ENCODE data around the gene ZFHX3. TPM values are rescaled to one million over a fixed set of nuclear protein-coding genes. Genes with fewer than 3 reads are reported as not detected.

ZFHX3 gene
- total and polyA plus RNA-seq, 2 donors from 2014 or later: 2.3 to 29.3 TPM

DNA sequence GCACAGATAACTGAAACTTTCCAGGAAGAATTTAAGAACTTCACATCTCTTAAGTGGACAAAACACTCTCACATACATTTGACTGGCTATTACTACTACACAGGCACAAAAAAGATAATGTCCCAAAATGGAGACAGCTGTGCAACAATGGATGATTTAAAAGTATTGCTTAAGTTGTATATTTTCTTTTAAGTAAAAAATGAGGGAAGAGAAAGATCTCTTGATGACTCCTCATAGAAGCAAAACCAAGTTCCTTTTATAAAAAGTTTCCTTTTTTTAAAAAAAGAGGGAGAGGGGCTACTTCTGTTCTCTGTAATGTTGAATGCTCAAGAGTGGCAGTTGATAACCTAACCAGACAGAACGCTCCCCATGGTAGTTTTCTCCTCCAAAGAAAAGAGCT, 195.5 kb downstream of the ZFHX3 start:
- DNase-seq (no peak), FAIRE-seq (no peak)
- no peak overlapping the region for H3K4me3 ChIP-seq (ENCODE audit: low read length in 3 of 3)
- H3K9ac ChIP-seq (ENCODE audit: low read length in 3 of 3): no peak overlapping the region
- peaks cover 3 to 21% (median 8%) of the 10 kb centered on the region in 3 donors for H3K4me1 ChIP-seq (ENCODE audit: control insufficient read depth in 2 of 3, insufficient read depth in 2 of 3, low read depth in 1 of 3, low read length in 3 of 3)
- H3K27ac ChIP-seq (ENCODE audit: low read depth in 2 of 2, low read length in 2 of 2): no peak overlapping the region
- no peaks in the 10 kb centered on the region for H3K27me3 ChIP-seq (ENCODE audit: control insufficient read depth, insufficient read depth, low read length)
- TF ChIP-seq, protein P1, sequence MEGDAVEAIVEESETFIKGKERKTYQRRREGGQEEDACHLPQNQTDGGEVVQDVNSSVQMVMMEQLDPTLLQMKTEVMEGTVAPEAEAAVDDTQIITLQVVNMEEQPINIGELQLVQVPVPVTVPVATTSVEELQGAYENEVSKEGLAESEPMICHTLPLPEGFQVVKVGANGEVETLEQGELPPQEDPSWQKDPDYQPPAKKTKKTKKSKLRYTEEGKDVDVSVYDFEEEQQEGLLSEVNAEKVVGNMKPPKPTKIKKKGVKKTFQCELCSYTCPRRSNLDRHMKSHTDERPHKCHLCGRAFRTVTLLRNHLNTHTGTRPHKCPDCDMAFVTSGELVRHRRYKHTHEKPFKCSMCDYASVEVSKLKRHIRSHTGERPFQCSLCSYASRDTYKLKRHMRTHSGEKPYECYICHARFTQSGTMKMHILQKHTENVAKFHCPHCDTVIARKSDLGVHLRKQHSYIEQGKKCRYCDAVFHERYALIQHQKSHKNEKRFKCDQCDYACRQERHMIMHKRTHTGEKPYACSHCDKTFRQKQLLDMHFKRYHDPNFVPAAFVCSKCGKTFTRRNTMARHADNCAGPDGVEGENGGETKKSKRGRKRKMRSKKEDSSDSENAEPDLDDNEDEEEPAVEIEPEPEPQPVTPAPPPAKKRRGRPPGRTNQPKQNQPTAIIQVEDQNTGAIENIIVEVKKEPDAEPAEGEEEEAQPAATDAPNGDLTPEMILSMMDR (IDR thresholded peaks at IDR 0.05; ENCODE audit: borderline replicate concordance, extremely low read depth, insufficient read depth): no peak
- peaks cover 0 to 2% (median 0%) of the 10 kb centered on the region in 3 donors for H3K36me3 ChIP-seq (ENCODE audit: control insufficient read depth in 2 of 3, insufficient read depth in 3 of 3, low read length in 3 of 3)
- intact Hi-C loops (cut with DNase I): no loop called here
- H3K9me3 ChIP-seq (ENCODE audit: control insufficient read depth in 2 of 3, insufficient read depth in 1 of 3, low read length in 3 of 3): no peaks in the 10 kb centered on the region

GRCh38 chr16:72850853-72851252, 197.1 kb downstream of the ZFHX3 start:
- Histone ChIP-seq H3K27me3 (ENCODE audit: control insufficient read depth, insufficient read depth, low read length) (no peaks in the 10 kb centered on the region), H3K27ac (ENCODE audit: low read depth in 2 of 2, low read length in 2 of 2) (peak overlapping the region; percentile 60 to 86), H3K36me3 (ENCODE audit: control insufficient read depth in 2 of 3, insufficient read depth in 3 of 3, low read length in 3 of 3) (no peaks in the 10 kb centered on the region), H3K9me3 (ENCODE audit: control insufficient read depth in 2 of 3, insufficient read depth in 1 of 3, low read length in 3 of 3) (no peaks in the 10 kb centered on the region), H3K9ac (ENCODE audit: low read length in 3 of 3) (no peak overlapping the region), H3K4me3 (ENCODE audit: low read length in 3 of 3) (no peak overlapping the region), H3K4me1 (ENCODE audit: control insufficient read depth in 2 of 3, insufficient read depth in 2 of 3, low read depth in 1 of 3, low read length in 3 of 3) (peaks cover 3 to 26% (median 8%) of the 10 kb centered on the region in 3 donors)
- DNase-seq (peak in 3 of 5 donors; percentile 31 to 86 (median 44)), FAIRE-seq (no peak)
- intact Hi-C loops (cut with DNase I): no loop called here
- TF ChIP-seq, protein P1 (IDR thresholded peaks at IDR 0.05; ENCODE audit: borderline replicate concordance, extremely low read depth, insufficient read depth): no peak

GRCh38 chr16:72850021-72850420, 197.9 kb downstream of the ZFHX3 start:
- Histone ChIP-seq H3K36me3 (ENCODE audit: control insufficient read depth in 2 of 3, insufficient read depth in 3 of 3, low read length in 3 of 3) (no peaks in the 10 kb centered on the region), H3K4me3 (ENCODE audit: low read length in 3 of 3) (no peak overlapping the region), H3K9me3 (ENCODE audit: control insufficient read depth in 2 of 3, insufficient read depth in 1 of 3, low read length in 3 of 3) (no peaks in the 10 kb centered on the region), H3K9ac (ENCODE audit: low read length in 3 of 3) (peak overlapping the region in 1 of 3 donors; percentile 22), H3K4me1 (ENCODE audit: control insufficient read depth in 2 of 3, insufficient read depth in 2 of 3, low read depth in 1 of 3, low read length in 3 of 3) (peaks cover 3 to 26% (median 8%) of the 10 kb centered on the region in 3 donors), H3K27me3 (ENCODE audit: control insufficient read depth, insufficient read depth, low read length) (no peaks in the 10 kb centered on the region), H3K27ac (ENCODE audit: low read depth in 2 of 2, low read length in 2 of 2) (peak overlapping the region; percentile 59 to 74)
- DNase-seq (no peak), FAIRE-seq (no peak)
- intact Hi-C loops (cut with DNase I): no loop called here
- TF ChIP-seq, protein P1 (IDR thresholded peaks at IDR 0.05; ENCODE audit: borderline replicate concordance, extremely low read depth, insufficient read depth): no peak

All from kidney (tissue), 14 donors.